Lung (tissue), 12 donors: ENCODE data around the gene ANKRD33B. TPM values are rescaled to one million over a fixed set of nuclear protein-coding genes. Genes with fewer than 3 reads are reported as not detected.

Experiments
- ATAC-seq: fragments of 200-7000 bp; cut with Tn5 transposase; one replicate; pipeline ENCODE4 v1.9.1; 2020; ENCODE audit warnings: moderate number of reproducible peaks; ENCODE audit not compliant: insufficient read depth, low FRiP score
- DNase-seq, 3 donors: peaks; one replicate each; pipeline ENCODE4 v3.0.0-alpha.2; 2013 to 2017
- H3K27ac ChIP-seq, 2 donors: one replicate each; pipeline ENCODE4 v1.5.1; 2013; ENCODE audit warnings: mild to moderate bottlenecking in 2 of 2, moderate library complexity in 2 of 2, control low read depth in 1 of 2, inconsistent platforms in 1 of 2, low read depth in 1 of 2, low read length in 1 of 2
- H3K27me3 ChIP-seq, 3 donors: one replicate each; pipeline ENCODE4 v1.5.1; 2013; ENCODE audit warnings: low read length in 2 of 3; ENCODE audit not compliant: control insufficient read depth in 3 of 3, insufficient read depth in 3 of 3
- H3K36me3 ChIP-seq, 4 donors: one replicate each; pipeline ENCODE4 v1.5.1; 2013; ENCODE audit warnings: low read length in 4 of 4, mild to moderate bottlenecking in 1 of 4, moderate library complexity in 1 of 4; ENCODE audit not compliant: control insufficient read depth in 4 of 4, insufficient read depth in 4 of 4
- H3K4me1 ChIP-seq, 5 donors: one replicate each; pipeline ENCODE4 v1.5.1; 2013; ENCODE audit warnings: low read length in 5 of 5, mild to moderate bottlenecking in 2 of 5, moderate library complexity in 1 of 5; ENCODE audit not compliant: control insufficient read depth in 5 of 5, insufficient read depth in 5 of 5
- H3K4me3 ChIP-seq: one replicate; pipeline ENCODE4 v1.5.1; 2013; ENCODE audit warnings: mild to moderate bottlenecking, control low read depth, moderate library complexity
- H3K9ac ChIP-seq, 2 donors: one replicate each; pipeline ENCODE4 v1.5.1; 2013; ENCODE audit warnings: low read length in 2 of 2, control low read depth in 1 of 2; ENCODE audit not compliant: insufficient read depth in 1 of 2
- H3K9me3 ChIP-seq, 4 donors: one replicate each; pipeline ENCODE4 v1.5.1; 2013; ENCODE audit warnings: low read length in 3 of 4, mild to moderate bottlenecking in 1 of 4, moderate library complexity in 1 of 4; ENCODE audit not compliant: control insufficient read depth in 4 of 4, insufficient read depth in 3 of 4
- WGBS, 2 donors: extraction: QIAGEN DNeasy Blood & Tissue Kit; methylation state at CpG; one replicate each; pipeline ENCODE4 v1.1.7; 2013; 5-methylcytosine and 5-hydroxymethylcytosine counted together
- polyA plus RNA-seq, 2 donors: library from polyadenylated mRNA; stranded (reverse); fragments of 200-250 nt; gene quantifications; one replicate each; pipeline ENCODE4 v1.2.1, GENCODE V29; 2013
- total RNA-seq, 2 donors: library from RNA; depleted of rRNA in 1 of 2; stranded (reverse); fragments of >200 nt in 1 of 2; gene quantifications; one replicate each; pipeline ENCODE4 v1.2.1, GENCODE V29; 2014 to 2021
- TF ChIP-seq, protein P1 (sequence below): IDR thresholded peaks from 2 replicates; pipeline ENCODE4 v1.5.1; 2012; ENCODE audit warnings: mild to moderate bottlenecking; ENCODE audit errors: control extremely low read depth, extremely low read depth
- donor health status: control.
- donor health status: control.
- donor health status: Bipolar disorder and iron deficiency.
- donor health status: healthy.
- donor health status: DM: yes; HTN: yes; CAD: no.

The ANKRD33B gene
- total and polyA plus RNA-seq, 4 donors = 1.0 to 6.3 (median 2.1) TPM

DNA sequence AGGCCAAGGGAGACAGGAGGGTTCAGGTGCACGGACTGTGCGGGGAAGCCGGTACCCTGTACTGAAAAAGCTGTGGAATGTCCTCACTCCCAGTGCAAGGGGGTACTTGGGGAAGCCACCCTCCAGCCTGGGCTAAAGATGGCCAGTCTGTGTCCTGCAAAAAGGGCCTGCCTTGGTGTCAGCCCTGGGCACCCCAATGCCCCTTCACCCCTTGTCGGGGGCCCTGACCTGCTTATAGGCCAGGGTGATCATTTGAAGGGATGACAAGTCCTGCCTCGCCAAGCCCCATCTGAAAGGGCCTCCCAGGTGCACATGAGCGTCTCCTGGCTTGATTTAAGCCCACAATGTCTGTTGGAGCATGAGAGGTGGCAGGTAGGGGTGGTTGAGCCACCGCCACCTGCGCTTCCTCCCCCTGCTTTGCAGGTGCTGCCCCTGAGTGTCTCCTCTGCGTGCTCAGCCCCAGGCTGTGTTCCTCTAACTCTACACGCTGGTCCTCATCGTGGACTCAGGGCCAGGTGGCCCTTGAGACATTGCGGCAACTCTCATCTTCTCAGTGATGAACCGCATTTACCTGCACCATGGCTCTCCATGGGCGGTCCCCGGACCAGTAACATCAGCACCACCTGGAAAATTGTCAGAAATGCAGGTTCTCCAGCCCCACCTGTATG lies 97.0 kb downstream of the ANKRD33B start:
- Histone ChIP-seq H3K4me3 (no peak overlapping the region), H3K9ac (no peak overlapping the region), H3K27ac (no peak overlapping the region), H3K9me3 (no peaks in the 10 kb centered on the region), H3K4me1 (no peaks in the 10 kb centered on the region), H3K36me3 (no peaks in the 10 kb centered on the region), H3K27me3 (peaks cover 0 to 3% (median 0%) of the 10 kb centered on the region in 3 donors)
- ATAC-seq = no peak
- no peak for DNase-seq
- 93 to 94% methylated on average over 15 of the region's 15 CpGs for WGBS, 2 donors
- TF ChIP-seq, protein P1, sequence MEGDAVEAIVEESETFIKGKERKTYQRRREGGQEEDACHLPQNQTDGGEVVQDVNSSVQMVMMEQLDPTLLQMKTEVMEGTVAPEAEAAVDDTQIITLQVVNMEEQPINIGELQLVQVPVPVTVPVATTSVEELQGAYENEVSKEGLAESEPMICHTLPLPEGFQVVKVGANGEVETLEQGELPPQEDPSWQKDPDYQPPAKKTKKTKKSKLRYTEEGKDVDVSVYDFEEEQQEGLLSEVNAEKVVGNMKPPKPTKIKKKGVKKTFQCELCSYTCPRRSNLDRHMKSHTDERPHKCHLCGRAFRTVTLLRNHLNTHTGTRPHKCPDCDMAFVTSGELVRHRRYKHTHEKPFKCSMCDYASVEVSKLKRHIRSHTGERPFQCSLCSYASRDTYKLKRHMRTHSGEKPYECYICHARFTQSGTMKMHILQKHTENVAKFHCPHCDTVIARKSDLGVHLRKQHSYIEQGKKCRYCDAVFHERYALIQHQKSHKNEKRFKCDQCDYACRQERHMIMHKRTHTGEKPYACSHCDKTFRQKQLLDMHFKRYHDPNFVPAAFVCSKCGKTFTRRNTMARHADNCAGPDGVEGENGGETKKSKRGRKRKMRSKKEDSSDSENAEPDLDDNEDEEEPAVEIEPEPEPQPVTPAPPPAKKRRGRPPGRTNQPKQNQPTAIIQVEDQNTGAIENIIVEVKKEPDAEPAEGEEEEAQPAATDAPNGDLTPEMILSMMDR = no peak

DNA sequence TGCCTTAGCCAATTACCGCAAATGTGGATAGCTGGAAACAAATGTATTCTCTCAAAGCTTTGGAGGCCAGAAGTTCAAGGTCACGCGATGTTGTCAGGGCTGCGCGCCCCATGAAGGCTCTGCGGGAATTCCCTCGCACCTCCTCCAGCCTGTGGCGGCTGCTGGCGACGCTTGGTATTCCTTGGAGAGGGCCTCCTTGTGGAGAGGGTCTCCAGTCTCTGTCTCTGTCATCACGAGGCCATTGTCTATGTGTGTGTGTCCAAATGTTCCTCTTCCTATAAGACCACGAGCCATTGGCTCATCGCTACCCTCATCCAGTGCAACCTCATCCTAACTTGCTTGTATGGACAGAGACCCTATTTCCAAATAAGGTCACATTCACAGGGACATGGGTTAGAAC lies 97.5 kb downstream of the ANKRD33B start:
- TF ChIP-seq, protein P1 = no peak
- no peak for DNase-seq
- 94 to 95% methylated on average over 13 of the region's 13 CpGs for WGBS, 2 donors

DNA sequence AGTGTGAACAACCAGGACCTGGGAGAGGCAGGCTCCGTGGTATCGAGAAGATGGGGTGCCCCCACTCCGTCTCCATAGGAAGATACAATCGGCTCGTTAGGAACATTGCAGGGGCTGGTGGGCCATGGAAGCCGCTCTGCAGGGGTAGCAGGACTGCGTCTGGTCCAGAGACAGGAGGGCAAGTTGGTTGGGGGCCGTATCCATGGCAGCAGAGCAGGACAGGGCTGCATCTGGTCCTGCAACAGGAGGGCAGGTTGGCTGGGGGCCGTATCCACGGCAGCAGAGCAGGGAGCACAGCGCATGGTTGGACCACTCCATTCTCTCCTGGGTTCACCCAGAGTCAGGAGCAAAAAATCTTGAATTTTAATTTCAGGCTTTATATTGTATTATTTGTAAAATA lies 98.2 kb downstream of the ANKRD33B start:
- WGBS, 2 donors = 93 to 95% methylated on average over 11 of the region's 11 CpGs
- ATAC-seq = no peak
- Histone ChIP-seq H3K27ac (no peak overlapping the region), H3K4me1 (no peaks in the 10 kb centered on the region), H3K9me3 (no peaks in the 10 kb centered on the region), H3K27me3 (no peaks in the 10 kb centered on the region), H3K4me3 (no peak overlapping the region), H3K36me3 (no peaks in the 10 kb centered on the region), H3K9ac (no peak overlapping the region)
- no peak for DNase-seq
- TF ChIP-seq, protein P1 = no peak

More for the DNA sequence above, 97.5 kb downstream of the ANKRD33B start:
- Histone ChIP-seq H3K4me3 (no peak overlapping the region), H3K36me3 (no peaks in the 10 kb centered on the region), H3K27ac (no peak overlapping the region), H3K9ac (no peak overlapping the region), H3K27me3 (no peaks in the 10 kb centered on the region), H3K4me1 (no peaks in the 10 kb centered on the region), H3K9me3 (no peaks in the 10 kb centered on the region)
- ATAC-seq = no peak
